T-helper 2 cell (primary cell): ENCODE data around the gene RYR1.
"Not testable (repeated sequence)": the region's sequence is repeated elsewhere in the genome, so short reads cannot be mapped to it uniquely, and the experiment has no call there.

Experiments
- DNase-seq, 5 experiments: peaks; one replicate each; pipeline versions ENCODE4 v3.0.0 to v3.0.0-alpha.2; 2012 to 2022

Gene RYR1

GRCh38 chr19:38494379-38494778 is 60.9 kb downstream of the RYR1 start:
- DNase-seq: no peak

GRCh38 chr19:38495375-38495774 is 61.9 kb downstream of the RYR1 start:
- DNase-seq: not testable (repeated sequence)

GRCh38 chr19:38496116-38496515 is 62.6 kb downstream of the RYR1 start:
- DNase-seq: no peak

- DNase-seq: no peak
Observed at GRCh38 chr19:38496603-38497487, 63.4 kb downstream of the RYR1 start.

GRCh38 chr19:38497907-38498306 is 64.4 kb downstream of the RYR1 start:
- DNase-seq: no peak

- DNase-seq: no peak
Observed at GRCh38 chr19:38499532-38499931, 66.0 kb downstream of the RYR1 start.

GRCh38 chr19:38500450-38500849 is 67.0 kb downstream of the RYR1 start:
- no peak for DNase-seq

- DNase-seq: no peak
Observed at GRCh38 chr19:38502410-38503076, 69.1 kb downstream of the RYR1 start.

GRCh38 chr19:38503077-38503410 is 69.6 kb downstream of the RYR1 start:
- DNase-seq: no peak

- no peak for DNase-seq
Observed at GRCh38 chr19:38505958-38506357, 72.5 kb downstream of the RYR1 start.

- DNase-seq: no peak
Observed at GRCh38 chr19:38506375-38506722, 72.9 kb downstream of the RYR1 start.

- DNase-seq: peak; percentile 78 to 95 (median 85)
Observed at GRCh38 chr19:38506723-38507550, 73.4 kb downstream of the RYR1 start.

- DNase-seq: no peak
Observed at GRCh38 chr19:38507551-38508127, 74.1 kb downstream of the RYR1 start.

GRCh38 chr19:38508507-38508906 is 75.0 kb downstream of the RYR1 start:
- no peak for DNase-seq

- DNase-seq: no peak
Observed at GRCh38 chr19:38509027-38509426, 75.5 kb downstream of the RYR1 start.

- DNase-seq: no peak
Observed at GRCh38 chr19:38511074-38511708, 77.7 kb downstream of the RYR1 start.

- DNase-seq: no peak
Observed at GRCh38 chr19:38512277-38512676, 78.8 kb downstream of the RYR1 start.

GRCh38 chr19:38513156-38513555 is 79.7 kb downstream of the RYR1 start:
- peak in 1 of 5 experiments; percentile 77 for DNase-seq

GRCh38 chr19:38513762-38514167 is 80.3 kb downstream of the RYR1 start:
- peak in 1 of 5 experiments; percentile 91 for DNase-seq

GRCh38 chr19:38514812-38515633 is 81.5 kb downstream of the RYR1 start:
- DNase-seq: peak; percentile 49 to 88 (median 63)

GRCh38 chr19:38515896-38516295 is 82.4 kb downstream of the RYR1 start:
- DNase-seq: no peak

- DNase-seq: no peak
Observed at GRCh38 chr19:38516802-38517201, 83.3 kb downstream of the RYR1 start.
